GM19438 (cell line): ENCODE data around the gene OR5H1.

Experiments used
- ATAC-seq: cut with Tn5 transposase; IDR thresholded peaks from one replicate; pipeline ENCODE4 v1.9.1; 2021; ENCODE audit warnings: low read depth; ENCODE audit not compliant: unreplicated experiment

Gene OR5H1

DNA sequence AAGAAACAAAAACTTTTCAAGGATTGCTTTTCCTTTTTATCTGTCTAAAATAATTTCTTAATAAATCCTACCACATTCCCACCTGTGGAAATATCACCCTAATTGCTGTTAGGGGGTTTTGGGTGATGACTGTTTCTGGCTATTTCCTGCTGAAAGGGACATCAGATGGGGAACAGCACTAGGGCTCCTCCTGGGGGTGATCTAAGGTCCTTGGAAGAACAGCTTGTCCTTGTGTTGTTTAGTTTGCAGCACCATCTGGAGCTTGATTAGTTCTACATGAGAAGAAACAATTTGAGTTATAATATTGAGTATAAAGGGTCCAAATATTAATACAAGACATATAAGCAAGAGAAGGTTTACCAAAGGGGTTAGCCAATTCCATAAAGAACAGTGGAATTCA, 54.7 kb downstream of the OR5H1 start:
- ATAC-seq = no peak
